IMR-90 (cell line): ENCODE results near the gene OR5A2. TPM values are rescaled to one million over a fixed set of nuclear protein-coding genes. Genes with fewer than 3 reads are reported as not detected.

ENCODE experiments used
- ATAC-seq: fragments of 200-7000 bp; cut with Tn5 transposase; 2 replicates; pipeline ENCODE4 v1.9.1; 2020; ENCODE audit warnings: low read depth, mild to moderate bottlenecking, moderate library complexity
- BruUV-seq: library from RNA; stranded (reverse); fragments of 400-500 nt; replicated peaks from 2 replicates; lab custom pipeline; 2021; lab: Mats Ljungman, UMichigan
- CTCF ChIA-PET: fragments of 300-600 bp; formaldehyde crosslinking; extraction: SDS; loops from one replicate; lab custom pipeline; 2021; ENCODE audit warnings: antibody characterized with exemption; lab: Yijun Ruan, JAX
- POLR2A ChIA-PET: fragments of 300-600 bp; sonication (Branson Sonifier 250); formaldehyde crosslinking; loops from one replicate; lab custom pipeline; 2022; ENCODE audit warnings: antibody characterized with exemption; ENCODE audit not compliant: unreplicated experiment; lab: Charles Lee
- DNase-seq: peaks from one replicate; pipeline ENCODE4 v3.0.0; 2013
- H2AFZ ChIP-seq: replicated peaks from 2 replicates; pipeline ENCODE3; 2013; ENCODE audit warnings: low read length, mild to moderate bottlenecking; ENCODE audit not compliant: poor library complexity
- H2AK5ac ChIP-seq: 2 replicates; pipeline ENCODE4 v1.6.1; 2013; ENCODE audit warnings: low read depth, low read length, inconsistent platforms
- H2AK9ac ChIP-seq: replicated peaks from 2 replicates; pipeline ENCODE3; 2013; ENCODE audit warnings: mild to moderate bottlenecking, low read depth, low read length, moderate library complexity; ENCODE audit not compliant: poor library complexity
- H2BK120ac ChIP-seq: 2 replicates; pipeline ENCODE4 v1.6.1; 2013; ENCODE audit warnings: low read depth, low read length, inconsistent platforms
- H2BK15ac ChIP-seq: 3 replicates; pipeline ENCODE4 v1.6.1; 2013; ENCODE audit warnings: low read depth, low read length, inconsistent platforms
- H2BK20ac ChIP-seq: 2 replicates; pipeline ENCODE4 v1.6.1; 2013; ENCODE audit warnings: low read depth, mild to moderate bottlenecking, inconsistent platforms, low read length, moderate library complexity
- H2BK5ac ChIP-seq: 2 replicates; pipeline ENCODE4 v1.6.1; 2013; ENCODE audit warnings: mild to moderate bottlenecking, low read depth, low read length, inconsistent platforms; ENCODE audit not compliant: poor library complexity, severe bottlenecking
- H3K14ac ChIP-seq: replicated peaks from 2 replicates; pipeline ENCODE4 v1.6.1; 2013; ENCODE audit warnings: low read depth, low read length, inconsistent platforms
- H3K18ac ChIP-seq: 2 replicates; pipeline ENCODE4 v1.6.1; 2013; ENCODE audit warnings: low read depth, low read length, control low read depth
- H3K23ac ChIP-seq: 2 replicates; pipeline ENCODE4 v1.6.1; 2013; ENCODE audit warnings: low read depth, low read length, inconsistent platforms
- H3K27ac ChIP-seq: 2 replicates; pipeline ENCODE4 v1.5.1; 2013; ENCODE audit warnings: mild to moderate bottlenecking, control low read depth, low read length; ENCODE audit not compliant: insufficient read depth
- H3K27me3 ChIP-seq: 2 replicates; pipeline ENCODE4 v1.6.1; 2013; ENCODE audit warnings: low read length; ENCODE audit not compliant: control insufficient read depth, insufficient read depth
- H3K36me3 ChIP-seq: 2 replicates; pipeline ENCODE4 v1.6.1; 2013; ENCODE audit warnings: low read length, mixed read lengths; ENCODE audit not compliant: control insufficient read depth, insufficient read depth
- H3K4ac ChIP-seq: 2 replicates; pipeline ENCODE4 v1.6.1; 2013; ENCODE audit warnings: low read depth, low read length, inconsistent platforms
- H3K4me1 ChIP-seq: 2 replicates; pipeline ENCODE4 v1.6.1; 2013; ENCODE audit warnings: low read length, mixed read lengths; ENCODE audit not compliant: control insufficient read depth, insufficient read depth
- H3K4me2 ChIP-seq: 2 replicates; pipeline ENCODE4 v1.6.1; 2013; ENCODE audit warnings: low read depth, mild to moderate bottlenecking, control low read depth, low read length, moderate library complexity
- H3K4me3 ChIP-seq: 2 replicates; pipeline ENCODE4 v1.5.1; 2013; ENCODE audit warnings: low read depth, mild to moderate bottlenecking, control low read depth, low read length, moderate library complexity; ENCODE audit not compliant: insufficient read depth
- H3K56ac ChIP-seq: 2 replicates; pipeline ENCODE4 v1.6.1; 2013; ENCODE audit warnings: low read length, inconsistent platforms; ENCODE audit not compliant: insufficient read depth; ENCODE audit errors: extremely low read depth
- H3K79me1 ChIP-seq, 2 experiments: 2 replicates each; pipeline ENCODE4 v1.6.1; 2013; ENCODE audit warnings: low read length in 2 of 2, inconsistent platforms in 1 of 2, low read depth in 1 of 2
- H3K9ac ChIP-seq: 2 replicates; pipeline ENCODE4 v1.6.1; 2013; ENCODE audit warnings: low read depth, low read length, control low read depth
- H3K9me1 ChIP-seq: 2 replicates; pipeline ENCODE4 v1.6.1; 2013; ENCODE audit warnings: low read length, inconsistent platforms; ENCODE audit not compliant: insufficient read depth
- H3K9me3 ChIP-seq: 2 replicates; pipeline ENCODE4 v1.6.1; 2013; ENCODE audit warnings: low read length; ENCODE audit not compliant: control insufficient read depth, insufficient read depth
- H4K20me1 ChIP-seq: 2 replicates; pipeline ENCODE4 v1.6.1; 2013; ENCODE audit warnings: low read length, inconsistent platforms; ENCODE audit not compliant: insufficient read depth
- H4K5ac ChIP-seq: 2 replicates; pipeline ENCODE4 v1.6.1; 2013; ENCODE audit warnings: mild to moderate bottlenecking, low read depth, low read length, control low read depth
- H4K8ac ChIP-seq, 2 experiments: 2 replicates each; pipeline ENCODE4 v1.6.1; 2013; ENCODE audit warnings: low read depth in 2 of 2, low read length in 2 of 2, control low read depth in 1 of 2, inconsistent platforms in 1 of 2
- H4K91ac ChIP-seq: 2 replicates; pipeline ENCODE4 v1.6.1; 2013; ENCODE audit warnings: low read depth, low read length, inconsistent platforms; ENCODE audit not compliant: insufficient read depth
- BHLHE40 ChIP-seq: fragments of 150-350 bp; IDR thresholded peaks from 2 replicates; pipeline ENCODE4 v1.6.1; 2016; ENCODE audit warnings: mild to moderate bottlenecking, low read depth, low read length
- CHD1 ChIP-seq: IDR thresholded peaks from 2 replicates; pipeline ENCODE4 v1.6.1; 2012; ENCODE audit warnings: low read depth, low read length, improper control_type of control experiment
- ELK1 ChIP-seq: fragments of 150-350 bp; IDR thresholded peaks from 2 replicates; pipeline ENCODE4 v1.6.1; 2016; ENCODE audit warnings: low read depth, mild to moderate bottlenecking, low read length, moderate library complexity, borderline replicate concordance
- FOS ChIP-seq: fragments of 150-350 bp; IDR thresholded peaks from 2 replicates; pipeline ENCODE4 v1.6.1; 2016; ENCODE audit warnings: low read depth, low read length
- MAZ ChIP-seq: IDR thresholded peaks from 2 replicates; pipeline ENCODE4 v1.6.1; 2012; ENCODE audit warnings: low read depth, mild to moderate bottlenecking, low read length, improper control_type of control experiment, moderate library complexity, borderline replicate concordance
- NFE2L2 ChIP-seq: fragments of 150-350 bp; IDR thresholded peaks from 2 replicates; pipeline ENCODE4 v1.6.1; 2016; ENCODE audit warnings: low read depth, mild to moderate bottlenecking, low read length
- RCOR1 ChIP-seq: IDR thresholded peaks from 2 replicates; pipeline ENCODE4 v1.6.1; 2012; ENCODE audit warnings: mild to moderate bottlenecking, low read length, improper control_type of control experiment; ENCODE audit not compliant: insufficient replicate concordance
- RFX5 ChIP-seq: IDR thresholded peaks from 2 replicates; pipeline ENCODE4 v1.8.0; 2012; ENCODE audit warnings: low read depth, mild to moderate bottlenecking, low read length, moderate library complexity
- SMC3 ChIP-seq: fragments of 150-350 bp; IDR thresholded peaks from 2 replicates; pipeline ENCODE4 v1.6.1; 2016; ENCODE audit warnings: low read depth, mild to moderate bottlenecking, antibody characterized with exemption, low read length, moderate library complexity
- WGBS, 2 experiments: methylation state at CpG; one replicate each; pipeline versions ENCODE4 v1.1.5 to v1.1.7; 2013; ENCODE audit warnings: missing lambda C conversion rate in 2 of 2; ENCODE audit not compliant: insufficient read length in 1 of 2; ENCODE audit errors: extremely low coverage in 2 of 2; 5-methylcytosine and 5-hydroxymethylcytosine counted together
- dilution Hi-C: fragments of 300-500 bp; cut with HindIII; formaldehyde crosslinking; loops from one replicate; pipeline ENCODE4 v1.14.3; 2018; ENCODE audit warnings: low sequenced_read_pairs; ENCODE audit not compliant: unreplicated experiment
- in situ Hi-C: fragments of 300-500 bp; cut with MboI; formaldehyde crosslinking; loops from 3 replicates; pipeline ENCODE4 v1.14.3; 2019; ENCODE audit warnings: low sequenced_read_pairs, inconsistent platforms, mixed read lengths
- intact Hi-C: fragments of 100-400 bp; cut with micrococcal nuclease; formaldehyde crosslinking; loops from 2 replicates; pipeline ENCODE4 v1.10.0; 2022
- polyA plus RNA-seq, 3 experiments: library from polyadenylated mRNA; depleted of rRNA; stranded (reverse); fragments of >200 nt; gene quantifications; 2 replicates each; pipeline ENCODE4 v1.2.3, GENCODE V29; 2012; ENCODE audit warnings: low replicate concordance in 1 of 3
- total RNA-seq: library from RNA; depleted of rRNA; stranded (reverse); fragments of >200 nt; gene quantifications from 2 replicates; pipeline ENCODE4 v1.2.3, GENCODE V29; 2012
- TF ChIP-seq, protein P1 (sequence below): conservative IDR thresholded peaks from 2 replicates; pipeline ENCODE4 v1.5.1; 2012; ENCODE audit warnings: mild to moderate bottlenecking, low read depth, low read length, improper control_type of control experiment

Gene OR5A2
- total and polyA plus RNA-seq, 2 of the 4 experiments (the other 2 are of a cell fraction): not detected

DNA sequence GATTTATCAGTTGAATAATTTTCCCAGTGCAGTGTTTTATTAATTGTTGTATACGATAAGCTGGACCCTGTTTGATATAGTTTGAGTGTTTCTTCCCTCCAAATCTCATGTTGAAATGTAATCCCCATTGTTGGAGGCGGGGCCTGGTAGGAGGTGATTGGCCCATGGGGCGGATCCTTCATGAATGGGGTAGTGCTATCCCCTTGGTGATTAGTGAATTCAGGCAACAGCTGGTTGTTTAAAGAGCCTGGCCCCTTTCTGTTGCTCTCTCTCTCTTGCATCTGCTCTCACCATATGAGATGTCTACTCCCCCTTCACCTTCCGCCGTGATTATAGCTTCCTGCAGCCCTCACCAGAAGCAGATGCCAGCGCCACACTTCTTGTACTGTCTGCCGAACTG, 11.6 kb upstream of the OR5A2 start:
- H2AK5ac ChIP-seq: no peak overlapping the region
- ATAC-seq: no peak
- H3K9ac ChIP-seq: no peak overlapping the region
- WGBS, 2 experiments: no CpG with 5 or more reads among the region's 7 CpGs
- no peaks in the 10 kb centered on the region for H4K20me1 ChIP-seq
- H2BK120ac ChIP-seq: no peak overlapping the region
- no peak overlapping the region for H4K91ac ChIP-seq
- no peaks in the 10 kb centered on the region for H3K36me3 ChIP-seq
- no peak overlapping the region for H3K4me2 ChIP-seq
- no peak overlapping the region for H3K27ac ChIP-seq
- no peak for DNase-seq
- intact Hi-C loops (no loop called here), in situ Hi-C loops (no loop called here), dilution Hi-C loops (no loop called here)
- no peak overlapping the region for H2AK9ac ChIP-seq
- H2BK20ac ChIP-seq: no peak overlapping the region
- no peaks in the 10 kb centered on the region for H3K9me3 ChIP-seq
- H3K4me3 ChIP-seq: no peak overlapping the region
- no peak overlapping the region for H3K56ac ChIP-seq
- no peak overlapping the region for H2BK15ac ChIP-seq
- no peak overlapping the region for H3K23ac ChIP-seq
- H2AFZ ChIP-seq: no peak overlapping the region
- no peak overlapping the region for H3K18ac ChIP-seq
- CTCF ChIA-PET: no interaction called here
- H3K4ac ChIP-seq: no peak overlapping the region
- H4K5ac ChIP-seq: no peak overlapping the region
- H2BK5ac ChIP-seq: no peak overlapping the region
- BruUV-seq: no TSS peak
- no peaks in the 10 kb centered on the region for H3K27me3 ChIP-seq
- H3K4me1 ChIP-seq: no peaks in the 10 kb centered on the region
- H4K8ac ChIP-seq: no peak overlapping the region
- POLR2A ChIA-PET: no interaction called here
- H3K14ac ChIP-seq: no peak overlapping the region
- H3K79me1 ChIP-seq: no peaks in the 10 kb centered on the region
- no peaks in the 10 kb centered on the region for H3K9me1 ChIP-seq
- TF ChIP-seq CHD1 (no peak), FOS (no peak), NFE2L2 (no peak), SMC3 (no peak), ELK1 (no peak), RCOR1 (no peak), BHLHE40 (no peak), RFX5 (no peak), MAZ (no peak)
- TF ChIP-seq, protein P1, sequence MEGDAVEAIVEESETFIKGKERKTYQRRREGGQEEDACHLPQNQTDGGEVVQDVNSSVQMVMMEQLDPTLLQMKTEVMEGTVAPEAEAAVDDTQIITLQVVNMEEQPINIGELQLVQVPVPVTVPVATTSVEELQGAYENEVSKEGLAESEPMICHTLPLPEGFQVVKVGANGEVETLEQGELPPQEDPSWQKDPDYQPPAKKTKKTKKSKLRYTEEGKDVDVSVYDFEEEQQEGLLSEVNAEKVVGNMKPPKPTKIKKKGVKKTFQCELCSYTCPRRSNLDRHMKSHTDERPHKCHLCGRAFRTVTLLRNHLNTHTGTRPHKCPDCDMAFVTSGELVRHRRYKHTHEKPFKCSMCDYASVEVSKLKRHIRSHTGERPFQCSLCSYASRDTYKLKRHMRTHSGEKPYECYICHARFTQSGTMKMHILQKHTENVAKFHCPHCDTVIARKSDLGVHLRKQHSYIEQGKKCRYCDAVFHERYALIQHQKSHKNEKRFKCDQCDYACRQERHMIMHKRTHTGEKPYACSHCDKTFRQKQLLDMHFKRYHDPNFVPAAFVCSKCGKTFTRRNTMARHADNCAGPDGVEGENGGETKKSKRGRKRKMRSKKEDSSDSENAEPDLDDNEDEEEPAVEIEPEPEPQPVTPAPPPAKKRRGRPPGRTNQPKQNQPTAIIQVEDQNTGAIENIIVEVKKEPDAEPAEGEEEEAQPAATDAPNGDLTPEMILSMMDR: no peak
